Measurements from ENCODE around the gene RALGAPB. TPM values are rescaled to one million over a fixed set of nuclear protein-coding genes. Genes with fewer than 3 reads are reported as not detected.
"Not testable (repeated sequence)": the region's sequence is repeated elsewhere in the genome, so short reads cannot be mapped to it uniquely, and the experiment has no call there.

Gene RALGAPB
- total RNA-seq, 1 donor = 40.6 TPM

- no peaks in the 10 kb centered on the region for H3K9me3 ChIP-seq (ENCODE audit: low read depth, low read length)
- no peaks in the 10 kb centered on the region for H3K27me3 ChIP-seq (ENCODE audit: insufficient read depth, low read length)
- no peak overlapping the region for H3K4me3 ChIP-seq (ENCODE audit: low read length)
- H3K4me1 ChIP-seq (ENCODE audit: insufficient read depth, low read length) = no peaks in the 10 kb centered on the region
These were observed 29.3 kb downstream of the RALGAPB start for GRCh38 chr20:38501858-38502436.

GRCh38 chr20:38504368-38505090, 31.9 kb downstream of the RALGAPB start:
- Histone ChIP-seq H3K4me1 (ENCODE audit: insufficient read depth, low read length) (no peaks in the 10 kb centered on the region), H3K27me3 (ENCODE audit: insufficient read depth, low read length) (no peaks in the 10 kb centered on the region)

GRCh38 chr20:38505091-38505455, 32.4 kb downstream of the RALGAPB start:
- H3K27me3 ChIP-seq (ENCODE audit: insufficient read depth, low read length) = no peaks in the 10 kb centered on the region
- no peaks in the 10 kb centered on the region for H3K4me1 ChIP-seq (ENCODE audit: insufficient read depth, low read length)
- H3K9me3 ChIP-seq (ENCODE audit: low read depth, low read length) = no peaks in the 10 kb centered on the region
- no peak overlapping the region for H3K4me3 ChIP-seq (ENCODE audit: low read length)

More at GRCh38 chr20:38504368-38505090, 31.9 kb downstream of the RALGAPB start:
- H3K9me3 ChIP-seq (ENCODE audit: low read depth, low read length) = no peaks in the 10 kb centered on the region
- H3K4me3 ChIP-seq (ENCODE audit: low read length) = no peak overlapping the region

- not testable (repeated sequence) for H3K27me3 ChIP-seq (ENCODE audit: insufficient read depth, low read length); H3K4me1 ChIP-seq (ENCODE audit: insufficient read depth, low read length); H3K4me3 ChIP-seq (ENCODE audit: low read length); H3K9me3 ChIP-seq (ENCODE audit: low read depth, low read length)
These were observed 39.1 kb downstream of the RALGAPB start for GRCh38 chr20:38511726-38512125.

GRCh38 chr20:38514185-38514584, 41.5 kb downstream of the RALGAPB start:
- Histone ChIP-seq H3K9me3 (ENCODE audit: low read depth, low read length) (no peaks in the 10 kb centered on the region), H3K27me3 (ENCODE audit: insufficient read depth, low read length) (no peaks in the 10 kb centered on the region), H3K4me3 (ENCODE audit: low read length) (no peak overlapping the region), H3K4me1 (ENCODE audit: insufficient read depth, low read length) (no peaks in the 10 kb centered on the region)

GRCh38 chr20:38514947-38515346, 42.3 kb downstream of the RALGAPB start:
- no peaks in the 10 kb centered on the region for H3K4me1 ChIP-seq (ENCODE audit: insufficient read depth, low read length)
- H3K27me3 ChIP-seq (ENCODE audit: insufficient read depth, low read length) = no peaks in the 10 kb centered on the region
- H3K9me3 ChIP-seq (ENCODE audit: low read depth, low read length) = no peaks in the 10 kb centered on the region
- no peak overlapping the region for H3K4me3 ChIP-seq (ENCODE audit: low read length)

GRCh38 chr20:38515631-38516030, 43.0 kb downstream of the RALGAPB start:
- Histone ChIP-seq H3K4me1 (ENCODE audit: insufficient read depth, low read length) (no peaks in the 10 kb centered on the region), H3K4me3 (ENCODE audit: low read length) (no peak overlapping the region), H3K27me3 (ENCODE audit: insufficient read depth, low read length) (no peaks in the 10 kb centered on the region), H3K9me3 (ENCODE audit: low read depth, low read length) (no peaks in the 10 kb centered on the region)

GRCh38 chr20:38519426-38519825, 46.8 kb downstream of the RALGAPB start:
- H3K4me3 ChIP-seq (ENCODE audit: low read length) = no peak overlapping the region
- no peaks in the 10 kb centered on the region for H3K27me3 ChIP-seq (ENCODE audit: insufficient read depth, low read length)
- H3K4me1 ChIP-seq (ENCODE audit: insufficient read depth, low read length) = no peaks in the 10 kb centered on the region
- no peaks in the 10 kb centered on the region for H3K9me3 ChIP-seq (ENCODE audit: low read depth, low read length)

GRCh38 chr20:38520261-38520660, 47.6 kb downstream of the RALGAPB start:
- Histone ChIP-seq H3K27me3 (ENCODE audit: insufficient read depth, low read length) (no peaks in the 10 kb centered on the region), H3K9me3 (ENCODE audit: low read depth, low read length) (no peaks in the 10 kb centered on the region), H3K4me3 (ENCODE audit: low read length) (no peak overlapping the region), H3K4me1 (ENCODE audit: insufficient read depth, low read length) (no peaks in the 10 kb centered on the region)

GRCh38 chr20:38523697-38524096, 51.1 kb downstream of the RALGAPB start:
- Histone ChIP-seq H3K27me3 (ENCODE audit: insufficient read depth, low read length) (no peaks in the 10 kb centered on the region), H3K4me1 (ENCODE audit: insufficient read depth, low read length) (no peaks in the 10 kb centered on the region), H3K9me3 (ENCODE audit: low read depth, low read length) (no peaks in the 10 kb centered on the region), H3K4me3 (ENCODE audit: low read length) (no peak overlapping the region)

GRCh38 chr20:38528167-38528566, 55.5 kb downstream of the RALGAPB start:
- Histone ChIP-seq H3K4me3 (ENCODE audit: low read length) (no peak overlapping the region), H3K27me3 (ENCODE audit: insufficient read depth, low read length) (no peaks in the 10 kb centered on the region), H3K4me1 (ENCODE audit: insufficient read depth, low read length) (no peaks in the 10 kb centered on the region), H3K9me3 (ENCODE audit: low read depth, low read length) (no peaks in the 10 kb centered on the region)

- Histone ChIP-seq H3K27me3 (ENCODE audit: insufficient read depth, low read length) (no peaks in the 10 kb centered on the region), H3K4me3 (ENCODE audit: low read length) (no peak overlapping the region), H3K9me3 (ENCODE audit: low read depth, low read length) (no peaks in the 10 kb centered on the region), H3K4me1 (ENCODE audit: insufficient read depth, low read length) (no peaks in the 10 kb centered on the region)
These were observed 58.4 kb downstream of the RALGAPB start for GRCh38 chr20:38531021-38531420.

GRCh38 chr20:38534756-38535155, 62.1 kb downstream of the RALGAPB start:
- Histone ChIP-seq H3K4me1 (ENCODE audit: insufficient read depth, low read length) (no peaks in the 10 kb centered on the region), H3K4me3 (ENCODE audit: low read length) (no peak overlapping the region), H3K9me3 (ENCODE audit: low read depth, low read length) (no peaks in the 10 kb centered on the region), H3K27me3 (ENCODE audit: insufficient read depth, low read length) (no peaks in the 10 kb centered on the region)

- Histone ChIP-seq H3K9me3 (ENCODE audit: low read depth, low read length) (no peaks in the 10 kb centered on the region), H3K27me3 (ENCODE audit: insufficient read depth, low read length) (no peaks in the 10 kb centered on the region), H3K4me1 (ENCODE audit: insufficient read depth, low read length) (no peaks in the 10 kb centered on the region), H3K4me3 (ENCODE audit: low read length) (no peak overlapping the region)
These were observed 63.7 kb downstream of the RALGAPB start for GRCh38 chr20:38536310-38536709.

- no peaks in the 10 kb centered on the region for H3K9me3 ChIP-seq (ENCODE audit: low read depth, low read length)
- H3K4me1 ChIP-seq (ENCODE audit: insufficient read depth, low read length) = no peaks in the 10 kb centered on the region
- no peak overlapping the region for H3K4me3 ChIP-seq (ENCODE audit: low read length)
- no peaks in the 10 kb centered on the region for H3K27me3 ChIP-seq (ENCODE audit: insufficient read depth, low read length)
These were observed 64.5 kb downstream of the RALGAPB start for GRCh38 chr20:38537176-38537575.

GRCh38 chr20:38538789-38539188, 66.1 kb downstream of the RALGAPB start:
- no peaks in the 10 kb centered on the region for H3K27me3 ChIP-seq (ENCODE audit: insufficient read depth, low read length)
- H3K9me3 ChIP-seq (ENCODE audit: low read depth, low read length) = no peaks in the 10 kb centered on the region
- no peak overlapping the region for H3K4me3 ChIP-seq (ENCODE audit: low read length)
- no peaks in the 10 kb centered on the region for H3K4me1 ChIP-seq (ENCODE audit: insufficient read depth, low read length)

All from mononuclear cell (primary cell).